NCI-H2081 treated with DMSO at 0.1 percent for 48 hours (cell line): ENCODE results near the gene RAB3GAP2.
"Not testable (repeated sequence)": the region's sequence is repeated elsewhere in the genome, so short reads cannot be mapped to it uniquely, and the experiment has no call there.

Experiments used
- DNase-seq: peaks from one replicate; lab custom pipeline; 2025; lab: John Stamatoyannopoulos, UW

Gene RAB3GAP2

GRCh38 chr1:220290140-220290761, 18.0 kb upstream of the RAB3GAP2 start:
- DNase-seq, result no peak

- DNase-seq, result no peak
These were observed 14.9 kb upstream of the RAB3GAP2 start for GRCh38 chr1:220287129-220287528.

- DNase-seq, result no peak
These were observed 11.4 kb upstream of the RAB3GAP2 start for GRCh38 chr1:220283625-220284024.

GRCh38 chr1:220281159-220281574, 8.9 kb upstream of the RAB3GAP2 start:
- no peak for DNase-seq

- no peak for DNase-seq
These were observed 8.0 kb upstream of the RAB3GAP2 start for GRCh38 chr1:220280249-220280648.

- no peak for DNase-seq
These were observed 6.7 kb upstream of the RAB3GAP2 start for GRCh38 chr1:220278991-220279390.

- no peak for DNase-seq
These were observed 3.2 kb upstream of the RAB3GAP2 start for GRCh38 chr1:220275430-220275829.

- no peak for DNase-seq
These were observed 2.1 kb upstream of the RAB3GAP2 start for GRCh38 chr1:220274251-220274855.

- DNase-seq, result no peak
These were observed 513 bp upstream of the RAB3GAP2 start for GRCh38 chr1:220272841-220273090.

- no peak for DNase-seq
These were observed 577 bp downstream of the RAB3GAP2 start for GRCh38 chr1:220271706-220272046.

GRCh38 chr1:220269036-220269435, 3.2 kb downstream of the RAB3GAP2 start:
- DNase-seq, result no peak

GRCh38 chr1:220267630-220268029, 4.6 kb downstream of the RAB3GAP2 start:
- DNase-seq, result no peak

GRCh38 chr1:220260228-220260627, 12.0 kb downstream of the RAB3GAP2 start:
- not testable (repeated sequence) for DNase-seq

GRCh38 chr1:220259756-220260155, 12.5 kb downstream of the RAB3GAP2 start:
- DNase-seq, result not testable (repeated sequence)

GRCh38 chr1:220256194-220256593, 16.1 kb downstream of the RAB3GAP2 start:
- DNase-seq, result not testable (repeated sequence)

- DNase-seq, result no peak
These were observed 17.0 kb downstream of the RAB3GAP2 start for GRCh38 chr1:220255204-220255603.

- not testable (repeated sequence) for DNase-seq
These were observed 19.0 kb downstream of the RAB3GAP2 start for GRCh38 chr1:220253290-220253689.

- no peak for DNase-seq
These were observed 21.0 kb downstream of the RAB3GAP2 start for GRCh38 chr1:220251272-220251671.

GRCh38 chr1:220250681-220251080, 21.6 kb downstream of the RAB3GAP2 start:
- no peak for DNase-seq

GRCh38 chr1:220249522-220249921, 22.7 kb downstream of the RAB3GAP2 start:
- no peak for DNase-seq

GRCh38 chr1:220248715-220249265, 23.5 kb downstream of the RAB3GAP2 start:
- DNase-seq, result not testable (repeated sequence)

GRCh38 chr1:220245900-220246299, 26.4 kb downstream of the RAB3GAP2 start:
- DNase-seq, result not testable (repeated sequence)

GRCh38 chr1:220243947-220244346, 28.3 kb downstream of the RAB3GAP2 start:
- DNase-seq, result no peak

- DNase-seq, result no peak
These were observed 31.1 kb downstream of the RAB3GAP2 start for GRCh38 chr1:220241072-220241663.
